Right forelimb (tissue), 1 donor: ENCODE data around the gene NKAIN2.
"Not testable (repeated sequence)": the region's sequence is repeated elsewhere in the genome, so short reads cannot be mapped to it uniquely, and the experiment has no call there.

Experiments used
- DNase-seq: peaks from one replicate; pipeline ENCODE4 v3.0.0-alpha.2; 2018

Gene NKAIN2

GRCh38 chr6:124119596-124119995 lies 315.9 kb downstream of the NKAIN2 start:
- DNase-seq, result no peak

- no peak for DNase-seq
Measured at GRCh38 chr6:124123617-124124209, 320.0 kb downstream of the NKAIN2 start.

GRCh38 chr6:124131259-124131658 lies 327.6 kb downstream of the NKAIN2 start:
- no peak for DNase-seq

- DNase-seq, result no peak
Measured at GRCh38 chr6:124131779-124132178, 328.1 kb downstream of the NKAIN2 start.

GRCh38 chr6:124132256-124132655 lies 328.6 kb downstream of the NKAIN2 start:
- DNase-seq, result no peak

GRCh38 chr6:124142852-124143251 lies 339.2 kb downstream of the NKAIN2 start:
- no peak for DNase-seq

- DNase-seq, result no peak
Measured at GRCh38 chr6:124143435-124143834, 339.8 kb downstream of the NKAIN2 start.

- no peak for DNase-seq
Measured at GRCh38 chr6:124147621-124148020, 344.0 kb downstream of the NKAIN2 start.

GRCh38 chr6:124148236-124148957 lies 344.7 kb downstream of the NKAIN2 start:
- no peak for DNase-seq

GRCh38 chr6:124149646-124150045 lies 346.0 kb downstream of the NKAIN2 start:
- no peak for DNase-seq

GRCh38 chr6:124158024-124158423 lies 354.4 kb downstream of the NKAIN2 start:
- no peak for DNase-seq

- DNase-seq, result no peak
Measured at GRCh38 chr6:124163676-124164075, 360.0 kb downstream of the NKAIN2 start.

- no peak for DNase-seq
Measured at GRCh38 chr6:124164343-124164742, 360.7 kb downstream of the NKAIN2 start.

GRCh38 chr6:124167249-124167648 lies 363.6 kb downstream of the NKAIN2 start:
- not testable (repeated sequence) for DNase-seq

GRCh38 chr6:124190256-124190655 lies 386.6 kb downstream of the NKAIN2 start:
- DNase-seq, result no peak

- DNase-seq, result no peak
Measured at GRCh38 chr6:124193132-124193531, 389.5 kb downstream of the NKAIN2 start.

- no peak for DNase-seq
Measured at GRCh38 chr6:124197148-124197547, 393.5 kb downstream of the NKAIN2 start.

- no peak for DNase-seq
Measured at GRCh38 chr6:124199286-124199685, 395.6 kb downstream of the NKAIN2 start.

GRCh38 chr6:124200661-124201060 lies 397.0 kb downstream of the NKAIN2 start:
- no peak for DNase-seq

GRCh38 chr6:124203101-124203811 lies 399.6 kb downstream of the NKAIN2 start:
- DNase-seq, result no peak

GRCh38 chr6:124203812-124204167 lies 400.1 kb downstream of the NKAIN2 start:
- no peak for DNase-seq

GRCh38 chr6:124205921-124206320 lies 402.3 kb downstream of the NKAIN2 start:
- no peak for DNase-seq

GRCh38 chr6:124223611-124224345 lies 420.1 kb downstream of the NKAIN2 start:
- DNase-seq, result no peak
